HG03135 (cell line): ENCODE measurements around the gene ZNF556.

Experiments
- ATAC-seq: cut with Tn5 transposase; IDR thresholded peaks from one replicate; pipeline ENCODE4 v1.9.1; 2021; ENCODE audit warnings: mild to moderate bottlenecking, moderate library complexity; ENCODE audit not compliant: unreplicated experiment

The ZNF556 gene

GRCh38 chr19:2867025-2867991, at the start of gene ZNF556:
Gene ZNF556, plus strand, starts transcription at chr19:2867335. Its CDS starts 87 bp downstream, at chr19:2867422.
- no peak for ATAC-seq

- peak; percentile 91 for ATAC-seq
Observed at GRCh38 chr19:2819540-2820111, 47.5 kb upstream of the ZNF556 start, which contains the start of gene ZNF554. Gene ZNF554, plus strand, starts transcription at chr19:2819868. Its CDS starts 204 bp downstream, at chr19:2820072.

GRCh38 chr19:2820112-2820702, 46.9 kb upstream of the ZNF556 start:
- ATAC-seq: peak; percentile 19

- no peak for ATAC-seq
Observed at GRCh38 chr19:2822846-2823245, 44.3 kb upstream of the ZNF556 start.

GRCh38 chr19:2823646-2824045, 43.5 kb upstream of the ZNF556 start:
- ATAC-seq: no peak

GRCh38 chr19:2824129-2824528, 43.0 kb upstream of the ZNF556 start:
- no peak for ATAC-seq

- ATAC-seq: no peak
Observed at GRCh38 chr19:2827022-2827421, 40.1 kb upstream of the ZNF556 start.

GRCh38 chr19:2827840-2828489, 39.2 kb upstream of the ZNF556 start:
- no peak for ATAC-seq

- ATAC-seq: no peak
Observed at GRCh38 chr19:2834294-2834871, 32.8 kb upstream of the ZNF556 start.

- ATAC-seq: no peak
Observed at GRCh38 chr19:2837430-2837829, 29.7 kb upstream of the ZNF556 start.

- ATAC-seq: peak; percentile 92
Observed at GRCh38 chr19:2840794-2841791, 26.0 kb upstream of the ZNF556 start, which contains the start of gene ZNF555. Gene ZNF555, plus strand, starts transcription at chr19:2841475. Its CDS starts 98 bp downstream, at chr19:2841573.

GRCh38 chr19:2841855-2842574, 25.1 kb upstream of the ZNF556 start:
- ATAC-seq: no peak

GRCh38 chr19:2845107-2845506, 22.0 kb upstream of the ZNF556 start:
- ATAC-seq: no peak

- no peak for ATAC-seq
Observed at GRCh38 chr19:2846180-2846894, 20.8 kb upstream of the ZNF556 start.

GRCh38 chr19:2847507-2847906, 19.6 kb upstream of the ZNF556 start:
- no peak for ATAC-seq

- no peak for ATAC-seq
Observed at GRCh38 chr19:2848616-2849015, 18.5 kb upstream of the ZNF556 start.

- no peak for ATAC-seq
Observed at GRCh38 chr19:2850256-2850925, 16.7 kb upstream of the ZNF556 start.

- no peak for ATAC-seq
Observed at GRCh38 chr19:2852598-2852997, 14.5 kb upstream of the ZNF556 start.
